MM.1S (cell line): ENCODE measurements around the gene UACA.

Experiments
- DNase-seq: peaks from one replicate; pipeline ENCODE4 v3.0.0-alpha.2; 2015
- H2AFZ ChIP-seq: fragments of 300-600 bp; sonication (generic); 2 replicates; pipeline ENCODE4 v1.6.0; 2016; ENCODE audit warnings: antibody characterized with exemption, low read length
- H3F3A ChIP-seq: fragments of 300-600 bp; sonication (generic); 2 replicates; pipeline ENCODE4 v1.6.1; 2016; ENCODE audit warnings: mild to moderate bottlenecking, antibody characterized with exemption, low read length, moderate library complexity, mixed read lengths; ENCODE audit not compliant: insufficient read depth
- H3K27ac ChIP-seq: fragments of 300-600 bp; sonication (generic); 2 replicates; pipeline ENCODE4 v1.5.1; 2016; ENCODE audit warnings: mild to moderate bottlenecking, low read length
- H3K27me3 ChIP-seq: fragments of 300-600 bp; sonication (generic); replicated peaks from 2 replicates; pipeline ENCODE4 v1.6.0; 2016; ENCODE audit warnings: low read length; ENCODE audit not compliant: insufficient read depth
- H3K36me3 ChIP-seq: fragments of 300-600 bp; sonication (generic); replicated peaks from 2 replicates; pipeline ENCODE4 v1.6.1; 2016; ENCODE audit warnings: mild to moderate bottlenecking, low read length, mixed read lengths; ENCODE audit not compliant: insufficient read depth
- H3K4me1 ChIP-seq: fragments of 300-600 bp; sonication (generic); 2 replicates; pipeline ENCODE4 v1.6.1; 2016; ENCODE audit warnings: low read length, mixed read lengths
- H3K4me2 ChIP-seq: fragments of 300-600 bp; sonication (generic); 2 replicates; pipeline ENCODE4 v1.6.0; 2016; ENCODE audit warnings: low read depth, low read length
- H3K4me3 ChIP-seq: fragments of 300-600 bp; sonication (generic); 2 replicates; pipeline ENCODE4 v1.5.1; 2016; ENCODE audit warnings: low read length, mixed read lengths
- H3K79me2 ChIP-seq: fragments of 300-600 bp; sonication (generic); 2 replicates; pipeline ENCODE4 v1.6.1; 2016; ENCODE audit warnings: mixed run types, low read length, mixed read lengths
- H3K9ac ChIP-seq: fragments of 300-600 bp; sonication (generic); 2 replicates; pipeline ENCODE4 v1.6.1; 2016; ENCODE audit warnings: low read length, mixed read lengths
- H3K9me2 ChIP-seq: fragments of 300-600 bp; sonication (generic); replicated peaks from 2 replicates; pipeline ENCODE4 v1.6.1; 2016; ENCODE audit warnings: mild to moderate bottlenecking, low read length, mixed read lengths; ENCODE audit not compliant: insufficient read depth
- H3K9me3 ChIP-seq: fragments of 300-600 bp; sonication (generic); replicated peaks from 2 replicates; pipeline ENCODE4 v1.6.1; 2016; ENCODE audit warnings: mild to moderate bottlenecking, low read length, mixed read lengths; ENCODE audit not compliant: insufficient read depth
- H4K20me1 ChIP-seq: fragments of 300-600 bp; sonication (generic); 2 replicates; pipeline ENCODE4 v1.6.1; 2016; ENCODE audit warnings: mild to moderate bottlenecking, low read length, moderate library complexity, mixed read lengths; ENCODE audit not compliant: insufficient read depth
- EZH2 ChIP-seq: fragments of 300-600 bp; sonication (generic); optimal IDR thresholded peaks from 2 replicates; pipeline ENCODE3; 2017; ENCODE audit warnings: low read depth, mild to moderate bottlenecking, antibody characterized with exemption, low read length, mixed read lengths
- EZH2phosphoT487 ChIP-seq: fragments of 300-600 bp; sonication (generic); IDR thresholded peaks from 2 replicates; pipeline ENCODE4 v1.6.1; 2018; ENCODE audit warnings: antibody characterized with exemption, low read length
- TF ChIP-seq, protein P1 (sequence below): fragments of 300-600 bp; sonication (generic); IDR thresholded peaks from 2 replicates; pipeline ENCODE4 v1.5.1; 2016; ENCODE audit warnings: antibody characterized with exemption, low read length, mixed read lengths

The UACA gene

GRCh38 chr15:70722266-70723121 lies 40.9 kb downstream of the UACA start:
- H3K79me2 ChIP-seq = no peaks in the 10 kb centered on the region
- no peak overlapping the region for H3K9ac ChIP-seq
- H3K4me3 ChIP-seq = no peak overlapping the region
- no peaks in the 10 kb centered on the region for H3K36me3 ChIP-seq
- H3K4me2 ChIP-seq = no peak overlapping the region
- H3K27me3 ChIP-seq = no peaks in the 10 kb centered on the region
- TF ChIP-seq EZH2phosphoT487 = no peak
- TF ChIP-seq, protein P1, sequence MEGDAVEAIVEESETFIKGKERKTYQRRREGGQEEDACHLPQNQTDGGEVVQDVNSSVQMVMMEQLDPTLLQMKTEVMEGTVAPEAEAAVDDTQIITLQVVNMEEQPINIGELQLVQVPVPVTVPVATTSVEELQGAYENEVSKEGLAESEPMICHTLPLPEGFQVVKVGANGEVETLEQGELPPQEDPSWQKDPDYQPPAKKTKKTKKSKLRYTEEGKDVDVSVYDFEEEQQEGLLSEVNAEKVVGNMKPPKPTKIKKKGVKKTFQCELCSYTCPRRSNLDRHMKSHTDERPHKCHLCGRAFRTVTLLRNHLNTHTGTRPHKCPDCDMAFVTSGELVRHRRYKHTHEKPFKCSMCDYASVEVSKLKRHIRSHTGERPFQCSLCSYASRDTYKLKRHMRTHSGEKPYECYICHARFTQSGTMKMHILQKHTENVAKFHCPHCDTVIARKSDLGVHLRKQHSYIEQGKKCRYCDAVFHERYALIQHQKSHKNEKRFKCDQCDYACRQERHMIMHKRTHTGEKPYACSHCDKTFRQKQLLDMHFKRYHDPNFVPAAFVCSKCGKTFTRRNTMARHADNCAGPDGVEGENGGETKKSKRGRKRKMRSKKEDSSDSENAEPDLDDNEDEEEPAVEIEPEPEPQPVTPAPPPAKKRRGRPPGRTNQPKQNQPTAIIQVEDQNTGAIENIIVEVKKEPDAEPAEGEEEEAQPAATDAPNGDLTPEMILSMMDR = peak; percentile 70
- H3K4me1 ChIP-seq = no peaks in the 10 kb centered on the region
- H3K9me2 ChIP-seq = no peaks in the 10 kb centered on the region
- no peaks in the 10 kb centered on the region for H4K20me1 ChIP-seq
- DNase-seq = peak; percentile 55
- no peaks in the 10 kb centered on the region for H3K9me3 ChIP-seq
- H2AFZ ChIP-seq = no peak overlapping the region
- no peak overlapping the region for H3K27ac ChIP-seq
- H3F3A ChIP-seq = no peaks in the 10 kb centered on the region

GRCh38 chr15:70720228-70721016 lies 42.9 kb downstream of the UACA start:
- no peaks in the 10 kb centered on the region for H3K79me2 ChIP-seq

DNA sequence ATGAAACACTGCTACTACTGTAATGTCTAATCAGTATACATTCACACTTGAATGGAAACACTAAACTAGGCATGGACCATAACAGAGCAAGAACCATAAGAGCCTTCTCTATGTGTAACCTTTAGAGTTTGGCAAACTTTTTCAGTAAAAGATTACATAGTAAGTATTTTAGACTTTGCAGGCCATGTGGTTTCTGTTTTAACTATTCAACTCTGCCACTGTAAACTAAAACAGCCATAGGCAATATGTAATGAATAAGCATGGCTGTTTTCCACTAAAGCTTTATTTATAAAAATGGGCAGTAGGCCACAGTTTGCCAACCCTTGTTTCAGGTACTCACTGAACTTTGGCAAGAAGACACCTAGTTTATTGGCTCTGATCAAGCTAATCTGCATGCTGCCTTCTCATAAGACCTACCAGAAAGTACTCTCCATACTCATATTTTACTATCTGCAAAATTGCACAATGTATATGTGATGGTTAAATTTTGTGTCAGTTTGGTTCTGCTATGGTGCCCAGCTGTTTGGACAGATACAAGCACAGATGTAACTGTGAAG lies 46.0 kb downstream of the UACA start:
- Histone ChIP-seq H4K20me1 (no peaks in the 10 kb centered on the region), H3K4me3 (no peak overlapping the region), H3K79me2 (no peaks in the 10 kb centered on the region), H2AFZ (no peak overlapping the region), H3K27ac (no peak overlapping the region), H3K27me3 (no peaks in the 10 kb centered on the region), H3K4me2 (no peak overlapping the region), H3K9ac (no peak overlapping the region), H3K36me3 (no peaks in the 10 kb centered on the region), H3K9me3 (no peaks in the 10 kb centered on the region), H3F3A (no peaks in the 10 kb centered on the region), H3K4me1 (no peaks in the 10 kb centered on the region), H3K9me2 (no peaks in the 10 kb centered on the region)
- TF ChIP-seq EZH2phosphoT487 (no peak), EZH2 (no peak)
- TF ChIP-seq, protein P1 = no peak
- DNase-seq = no peak

More at GRCh38 chr15:70720228-70721016, 42.9 kb downstream of the UACA start:
- H3K9ac ChIP-seq = no peak overlapping the region
- no peaks in the 10 kb centered on the region for H3K36me3 ChIP-seq
- H3K9me2 ChIP-seq = no peaks in the 10 kb centered on the region
- no peak overlapping the region for H2AFZ ChIP-seq
- H3K4me2 ChIP-seq = no peak overlapping the region
- no peaks in the 10 kb centered on the region for H3K4me1 ChIP-seq
- no peaks in the 10 kb centered on the region for H3K27me3 ChIP-seq
- H3K4me3 ChIP-seq = no peak overlapping the region
- no peaks in the 10 kb centered on the region for H3F3A ChIP-seq
- H3K27ac ChIP-seq = no peak overlapping the region
- TF ChIP-seq, protein P1 = no peak
- no peak for TF ChIP-seq EZH2phosphoT487
- TF ChIP-seq EZH2 = no peak
- no peak for DNase-seq
- no peaks in the 10 kb centered on the region for H4K20me1 ChIP-seq
- H3K9me3 ChIP-seq = no peaks in the 10 kb centered on the region
